GM18868 (cell line): Measurements from ENCODE around the gene PTPN3.
A peak's percentile ranks its signal among the peaks of the same experiment; 100 is the strongest.

Source experiments
- ATAC-seq: cut with Tn5 transposase; IDR thresholded peaks from one replicate; pipeline ENCODE4 v1.9.1; 2021; ENCODE audit warnings: mild to moderate bottlenecking, moderate library complexity; ENCODE audit not compliant: unreplicated experiment

The PTPN3 gene

GRCh38 chr9:109507421-109507838, 9.3 kb upstream of the PTPN3 start:
- ATAC-seq = no peak

GRCh38 chr9:109506097-109506712, 8.1 kb upstream of the PTPN3 start:
- ATAC-seq = no peak

GRCh38 chr9:109504689-109505088, 6.6 kb upstream of the PTPN3 start:
- no peak for ATAC-seq

- ATAC-seq = no peak
These were observed 2.4 kb upstream of the PTPN3 start for GRCh38 chr9:109500421-109500974.

GRCh38 chr9:109499631-109500410, 1.7 kb upstream of the PTPN3 start:
- no peak for ATAC-seq

- ATAC-seq = no peak
These were observed 1.1 kb upstream of the PTPN3 start for GRCh38 chr9:109499093-109499630.

GRCh38 chr9:109497226-109498153, 617 bp downstream of the PTPN3 start:
- ATAC-seq = no peak

- no peak for ATAC-seq
These were observed 1.3 kb downstream of the PTPN3 start for GRCh38 chr9:109496841-109497225.

- ATAC-seq = no peak
These were observed 1.9 kb downstream of the PTPN3 start for GRCh38 chr9:109496218-109496617.

GRCh38 chr9:109493648-109494047, 4.5 kb downstream of the PTPN3 start:
- no peak for ATAC-seq

- no peak for ATAC-seq
These were observed 6.5 kb downstream of the PTPN3 start for GRCh38 chr9:109491590-109491989.

- ATAC-seq = no peak
These were observed 9.2 kb downstream of the PTPN3 start for GRCh38 chr9:109488791-109489492.

GRCh38 chr9:109488351-109488750, 9.8 kb downstream of the PTPN3 start:
- no peak for ATAC-seq

- ATAC-seq = peak; percentile 43
These were observed 10.9 kb downstream of the PTPN3 start for GRCh38 chr9:109487247-109487646.

- ATAC-seq = no peak
These were observed 14.2 kb downstream of the PTPN3 start for GRCh38 chr9:109483744-109484429.

GRCh38 chr9:109482391-109482916, 15.7 kb downstream of the PTPN3 start:
- ATAC-seq = no peak

GRCh38 chr9:109481856-109482255, 16.3 kb downstream of the PTPN3 start:
- ATAC-seq = no peak

GRCh38 chr9:109479822-109480221, 18.3 kb downstream of the PTPN3 start:
- ATAC-seq = no peak

- ATAC-seq = no peak
These were observed 19.3 kb downstream of the PTPN3 start for GRCh38 chr9:109478665-109479380.
